ENCODE data around the gene ZNF688. TPM values are rescaled to one million over a fixed set of nuclear protein-coding genes. Genes with fewer than 3 reads are reported as not detected.

ZNF688 gene
- total and polyA plus RNA-seq, 2 of the 13 experiments (the other 11 are each of a cell fraction or from before 2014, with no cell fraction given) = 2.4 to 5.4 TPM

DNA sequence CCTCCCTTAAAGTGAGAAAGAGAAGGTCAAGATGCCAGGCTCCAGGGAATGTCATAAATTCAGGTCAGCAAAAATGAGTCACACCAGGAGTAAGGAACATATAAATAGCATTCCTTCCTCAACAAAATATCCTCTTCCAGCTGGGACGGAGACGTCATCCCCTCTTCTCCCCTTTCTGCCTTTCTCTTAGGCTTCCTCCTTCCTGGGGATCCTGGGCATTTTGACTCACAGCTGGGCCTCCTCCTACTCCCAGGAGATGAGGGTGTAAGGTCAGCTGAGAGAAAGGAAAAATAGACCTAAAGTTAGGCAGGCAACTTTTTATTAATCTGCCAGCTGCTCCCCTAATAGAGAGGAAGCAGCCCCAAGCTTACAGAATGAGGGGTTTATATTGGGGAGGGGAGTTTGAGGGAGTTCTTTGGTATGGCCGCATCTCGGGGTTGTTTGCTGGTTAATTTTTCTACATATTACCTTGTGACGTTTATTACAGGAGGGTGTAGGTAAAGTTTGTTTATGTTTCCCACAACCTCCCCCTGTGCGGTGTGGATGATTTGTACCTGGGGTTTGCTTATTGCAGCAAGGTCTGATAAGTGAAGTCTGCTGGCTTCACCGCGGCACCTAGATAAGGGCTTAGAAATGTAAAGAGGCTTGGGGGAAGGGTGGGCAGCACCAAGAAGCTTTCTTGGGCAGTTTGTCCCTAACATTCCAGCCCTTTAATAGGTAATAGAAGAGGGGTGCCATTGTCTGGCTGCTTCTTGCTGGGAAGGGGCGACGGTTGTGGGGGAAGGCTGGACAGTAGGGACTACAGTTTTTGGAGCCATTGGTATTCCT lies 29.8 kb downstream of the ZNF688 start (continued):
- no peak for TF ChIP-seq SNAPC5 (CRISPR knock-in tag; IDR thresholded peaks at IDR 0.05; ENCODE audit: borderline replicate concordance)
- TF ChIP-seq, protein P1, sequence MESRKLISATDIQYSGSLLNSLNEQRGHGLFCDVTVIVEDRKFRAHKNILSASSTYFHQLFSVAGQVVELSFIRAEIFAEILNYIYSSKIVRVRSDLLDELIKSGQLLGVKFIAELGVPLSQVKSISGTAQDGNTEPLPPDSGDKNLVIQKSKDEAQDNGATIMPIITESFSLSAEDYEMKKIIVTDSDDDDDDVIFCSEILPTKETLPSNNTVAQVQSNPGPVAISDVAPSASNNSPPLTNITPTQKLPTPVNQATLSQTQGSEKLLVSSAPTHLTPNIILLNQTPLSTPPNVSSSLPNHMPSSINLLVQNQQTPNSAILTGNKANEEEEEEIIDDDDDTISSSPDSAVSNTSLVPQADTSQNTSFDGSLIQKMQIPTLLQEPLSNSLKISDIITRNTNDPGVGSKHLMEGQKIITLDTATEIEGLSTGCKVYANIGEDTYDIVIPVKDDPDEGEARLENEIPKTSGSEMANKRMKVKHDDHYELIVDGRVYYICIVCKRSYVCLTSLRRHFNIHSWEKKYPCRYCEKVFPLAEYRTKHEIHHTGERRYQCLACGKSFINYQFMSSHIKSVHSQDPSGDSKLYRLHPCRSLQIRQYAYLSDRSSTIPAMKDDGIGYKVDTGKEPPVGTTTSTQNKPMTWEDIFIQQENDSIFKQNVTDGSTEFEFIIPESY (CRISPR knock-in tag; IDR thresholded peaks at IDR 0.05) = no peak
- no peak; the same call in 1 of the 2 replicates for TF ChIP-seq THAP11 (CRISPR knock-in tag; IDR thresholded peaks at IDR 0.05)
- TF ChIP-seq SP4 (CRISPR knock-in tag; IDR thresholded peaks at IDR 0.05) = no peak
- TF ChIP-seq CENPX (CRISPR knock-in tag; IDR thresholded peaks at IDR 0.05) = no peak
- TF ChIP-seq SPEN (CRISPR knock-in tag; IDR thresholded peaks at IDR 0.05; ENCODE audit: low read depth) = peak; percentile 45
- TF ChIP-seq RXRB (CRISPR knock-in tag; IDR thresholded peaks at IDR 0.05; ENCODE audit: borderline replicate concordance) = peak; percentile 31; the same call in 1 of the 2 replicates
- 0 out of 2 replicates have a peak, but pooled peaks have one; percentile 42 for TF ChIP-seq ZNF598 (CRISPR knock-in tag; IDR thresholded peaks at IDR 0.05; ENCODE audit: borderline replicate concordance)
- TF ChIP-seq HNRNPL (IDR thresholded peaks at IDR 0.05; ENCODE audit: low read depth, low read length) = no peak
- no peak; the same call in 1 of the 2 replicates for TF ChIP-seq ZNF33B (CRISPR knock-in tag; IDR thresholded peaks at IDR 0.05)
- TF ChIP-seq ZNF446 (CRISPR knock-in tag; IDR thresholded peaks at IDR 0.05) = no peak
- TF ChIP-seq E2F5 (CRISPR knock-in tag; conservative IDR thresholded peaks at IDR 0.05) = no peak
- TF ChIP-seq ZNF18 (CRISPR knock-in tag; IDR thresholded peaks at IDR 0.05; ENCODE audit: insufficient replicate concordance) = no peak
- TF ChIP-seq ZMYM4 (CRISPR knock-in tag; IDR thresholded peaks at IDR 0.05) = no peak
- TF ChIP-seq, protein P2, sequence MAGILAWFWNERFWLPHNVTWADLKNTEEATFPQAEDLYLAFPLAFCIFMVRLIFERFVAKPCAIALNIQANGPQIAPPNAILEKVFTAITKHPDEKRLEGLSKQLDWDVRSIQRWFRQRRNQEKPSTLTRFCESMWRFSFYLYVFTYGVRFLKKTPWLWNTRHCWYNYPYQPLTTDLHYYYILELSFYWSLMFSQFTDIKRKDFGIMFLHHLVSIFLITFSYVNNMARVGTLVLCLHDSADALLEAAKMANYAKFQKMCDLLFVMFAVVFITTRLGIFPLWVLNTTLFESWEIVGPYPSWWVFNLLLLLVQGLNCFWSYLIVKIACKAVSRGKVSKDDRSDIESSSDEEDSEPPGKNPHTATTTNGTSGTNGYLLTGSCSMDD (CRISPR knock-in tag; IDR thresholded peaks at IDR 0.05) = no peak
- TF ChIP-seq ZNF839 (CRISPR knock-in tag; IDR thresholded peaks at IDR 0.05; ENCODE audit: borderline replicate concordance) = no peak
- TF ChIP-seq, protein P3, sequence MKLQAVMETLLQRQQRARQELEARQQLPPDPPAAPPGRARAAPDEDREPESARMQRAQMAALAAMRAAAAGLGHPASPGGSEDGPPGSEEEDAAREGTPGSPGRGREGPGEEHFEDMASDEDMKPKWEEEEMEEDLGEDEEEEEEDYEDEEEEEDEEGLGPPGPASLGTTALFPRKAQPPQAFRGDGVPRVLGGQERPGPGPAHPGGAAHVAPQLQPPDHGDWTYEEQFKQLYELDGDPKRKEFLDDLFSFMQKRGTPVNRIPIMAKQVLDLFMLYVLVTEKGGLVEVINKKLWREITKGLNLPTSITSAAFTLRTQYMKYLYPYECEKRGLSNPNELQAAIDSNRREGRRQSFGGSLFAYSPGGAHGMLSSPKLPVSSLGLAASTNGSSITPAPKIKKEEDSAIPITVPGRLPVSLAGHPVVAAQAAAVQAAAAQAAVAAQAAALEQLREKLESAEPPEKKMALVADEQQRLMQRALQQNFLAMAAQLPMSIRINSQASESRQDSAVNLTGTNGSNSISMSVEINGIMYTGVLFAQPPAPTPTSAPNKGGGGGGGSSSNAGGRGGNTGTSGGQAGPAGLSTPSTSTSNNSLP (IDR thresholded peaks at IDR 0.05; ENCODE audit: low read depth, low read length) = no peak
- TF ChIP-seq U2AF1 (optimal IDR thresholded peaks at IDR 0.05; ENCODE audit: low read depth, low read length) = no peak
- TF ChIP-seq NFKB2 (CRISPR knock-in tag; IDR thresholded peaks at IDR 0.05; ENCODE audit: borderline replicate concordance) = no peak
- no peak for TF ChIP-seq TEAD3 (CRISPR knock-in tag; optimal IDR thresholded peaks at IDR 0.05; ENCODE audit: borderline replicate concordance)
- TF ChIP-seq MAFK (conservative IDR thresholded peaks at IDR 0.05 in 1 of 2, IDR thresholded peaks at IDR 0.05 in 1 of 2; ENCODE audit: low read length in 2 of 2) = peak; percentile 30 to 41; a peak in 2 of 4 replicates
- no peak for TF ChIP-seq HIVEP1 (CRISPR knock-in tag; IDR thresholded peaks at IDR 0.05)

Measured in HepG2 (cell line).